ENCODE results near the gene SCAI.
"Not testable (repeated sequence)": the region's sequence is repeated elsewhere in the genome, so short reads cannot be mapped to it uniquely, and the experiment has no call there.

Gene SCAI

GRCh38 chr9:125119643-125120286 is 23.6 kb downstream of the SCAI start:
- H4K91ac ChIP-seq (ENCODE audit: low read length) = no peak overlapping the region
- H2BK120ac ChIP-seq (ENCODE audit: low read depth, low read length) = no peak overlapping the region
- peak overlapping the region; percentile 23 for H3K9ac ChIP-seq (ENCODE audit: low read length)
- no peaks in the 10 kb centered on the region for H3K9me3 ChIP-seq (ENCODE audit: control insufficient read depth, low read length)
- DNase-seq = peak; percentile 45
- H3K4me1 ChIP-seq (ENCODE audit: control insufficient read depth, insufficient read depth, low read depth, low read length) = no peaks in the 10 kb centered on the region
- WGBS = 8% methylated on average over 3 of the region's 4 CpGs
- no peaks in the 10 kb centered on the region for H3K27me3 ChIP-seq (ENCODE audit: control insufficient read depth in 1 of 2, insufficient read depth in 1 of 2, low read length in 2 of 2)
- no peaks in the 10 kb centered on the region for H3K36me3 ChIP-seq (ENCODE audit: control insufficient read depth in 1 of 2, insufficient read depth in 2 of 2, low read depth in 1 of 2, low read length in 2 of 2)
- no peak overlapping the region for H2BK12ac ChIP-seq (ENCODE audit: low read length in 2 of 2)
- H3K27ac ChIP-seq (ENCODE audit: low read length, poor library complexity, severe bottlenecking) = no peak overlapping the region
- H2AFZ ChIP-seq (ENCODE audit: low read depth, low read length) = no peak overlapping the region
- no peak overlapping the region for H2BK5ac ChIP-seq (ENCODE audit: low read depth, low read length, poor library complexity, severe bottlenecking)
- H3K4ac ChIP-seq (ENCODE audit: low read depth in 1 of 2, low read length in 2 of 2) = no peak overlapping the region
- peaks cover 7% of the 10 kb centered on the region for H3K79me1 ChIP-seq (replicated peaks; ENCODE audit: low read length, poor library complexity, severe bottlenecking)
- no peak overlapping the region for H2AK5ac ChIP-seq (ENCODE audit: low read length, severe bottlenecking)
- H3K4me2 ChIP-seq (ENCODE audit: low read length, poor library complexity, severe bottlenecking) = no peak overlapping the region
- H3K4me3 ChIP-seq (ENCODE audit: insufficient read depth in 1 of 2, low read depth in 1 of 2, low read length in 2 of 2) = no peak overlapping the region
- no peak overlapping the region for H4K8ac ChIP-seq (ENCODE audit: low read length)
- H3K18ac ChIP-seq (ENCODE audit: low read depth in 1 of 2, low read length in 2 of 2) = no peak overlapping the region
- no peak overlapping the region for H3K23ac ChIP-seq (ENCODE audit: low read length in 2 of 2)
- H3K14ac ChIP-seq (ENCODE audit: low read length in 2 of 2) = no peak overlapping the region
- no peak overlapping the region for H2BK15ac ChIP-seq (ENCODE audit: low read depth, poor library complexity, severe bottlenecking)

GRCh38 chr9:125118696-125119095 is 24.6 kb downstream of the SCAI start:
- H3K23ac ChIP-seq (ENCODE audit: low read length in 2 of 2); H2BK120ac ChIP-seq (ENCODE audit: low read depth, low read length); H3K14ac ChIP-seq (ENCODE audit: low read length in 2 of 2); H3K36me3 ChIP-seq (ENCODE audit: control insufficient read depth in 1 of 2, insufficient read depth in 2 of 2, low read depth in 1 of 2, low read length in 2 of 2); H2BK15ac ChIP-seq (ENCODE audit: low read depth, poor library complexity, severe bottlenecking); H2AK5ac ChIP-seq (ENCODE audit: low read length, severe bottlenecking); H2AFZ ChIP-seq (ENCODE audit: low read depth, low read length); H3K9me3 ChIP-seq (ENCODE audit: control insufficient read depth, low read length); H3K18ac ChIP-seq (ENCODE audit: low read depth in 1 of 2, low read length in 2 of 2); H4K8ac ChIP-seq (ENCODE audit: low read length); H3K79me1 ChIP-seq (replicated peaks; ENCODE audit: low read length, poor library complexity, severe bottlenecking); DNase-seq; H2BK12ac ChIP-seq (ENCODE audit: low read length in 2 of 2); H3K4me3 ChIP-seq (ENCODE audit: insufficient read depth in 1 of 2, low read depth in 1 of 2, low read length in 2 of 2); H3K4me2 ChIP-seq (ENCODE audit: low read length, poor library complexity, severe bottlenecking); H3K4me1 ChIP-seq (ENCODE audit: control insufficient read depth, insufficient read depth, low read depth, low read length); H3K27me3 ChIP-seq (ENCODE audit: control insufficient read depth in 1 of 2, insufficient read depth in 1 of 2, low read length in 2 of 2); H2BK5ac ChIP-seq (ENCODE audit: low read depth, low read length, poor library complexity, severe bottlenecking); H4K91ac ChIP-seq (ENCODE audit: low read length); H3K27ac ChIP-seq (ENCODE audit: low read length, poor library complexity, severe bottlenecking); H3K9ac ChIP-seq (ENCODE audit: low read length); H3K4ac ChIP-seq (ENCODE audit: low read depth in 1 of 2, low read length in 2 of 2): not testable (repeated sequence)
- no CpG with 5 or more reads among the region's 2 CpGs for WGBS

- not testable (repeated sequence) for H3K23ac ChIP-seq (ENCODE audit: low read length in 2 of 2); H2AFZ ChIP-seq (ENCODE audit: low read depth, low read length); H2BK12ac ChIP-seq (ENCODE audit: low read length in 2 of 2); H3K27ac ChIP-seq (ENCODE audit: low read length, poor library complexity, severe bottlenecking); H2AK5ac ChIP-seq (ENCODE audit: low read length, severe bottlenecking); H3K4me3 ChIP-seq (ENCODE audit: insufficient read depth in 1 of 2, low read depth in 1 of 2, low read length in 2 of 2); H3K4me2 ChIP-seq (ENCODE audit: low read length, poor library complexity, severe bottlenecking); DNase-seq; H3K27me3 ChIP-seq (ENCODE audit: control insufficient read depth in 1 of 2, insufficient read depth in 1 of 2, low read length in 2 of 2); H3K4ac ChIP-seq (ENCODE audit: low read depth in 1 of 2, low read length in 2 of 2); H4K91ac ChIP-seq (ENCODE audit: low read length); H3K36me3 ChIP-seq (ENCODE audit: control insufficient read depth in 1 of 2, insufficient read depth in 2 of 2, low read depth in 1 of 2, low read length in 2 of 2); H3K9ac ChIP-seq (ENCODE audit: low read length); H3K18ac ChIP-seq (ENCODE audit: low read depth in 1 of 2, low read length in 2 of 2); H4K8ac ChIP-seq (ENCODE audit: low read length); H2BK120ac ChIP-seq (ENCODE audit: low read depth, low read length); H2BK15ac ChIP-seq (ENCODE audit: low read depth, poor library complexity, severe bottlenecking); H3K4me1 ChIP-seq (ENCODE audit: control insufficient read depth, insufficient read depth, low read depth, low read length); H3K9me3 ChIP-seq (ENCODE audit: control insufficient read depth, low read length); H2BK5ac ChIP-seq (ENCODE audit: low read depth, low read length, poor library complexity, severe bottlenecking); H3K14ac ChIP-seq (ENCODE audit: low read length in 2 of 2)
- 92% methylated on average over 4 of the region's 4 CpGs for WGBS
- H3K79me1 ChIP-seq (replicated peaks; ENCODE audit: low read length, poor library complexity, severe bottlenecking) = peaks cover 14% of the 10 kb centered on the region
Measured at GRCh38 chr9:125114503-125114902, 28.8 kb downstream of the SCAI start.

GRCh38 chr9:125110464-125110863 is 32.9 kb downstream of the SCAI start:
- H3K9ac ChIP-seq (ENCODE audit: low read length) = no peak overlapping the region
- no peak overlapping the region for H4K8ac ChIP-seq (ENCODE audit: low read length)
- no peaks in the 10 kb centered on the region for H3K4me1 ChIP-seq (ENCODE audit: control insufficient read depth, insufficient read depth, low read depth, low read length)
- H3K23ac ChIP-seq (ENCODE audit: low read length in 2 of 2) = no peak overlapping the region
- H3K27ac ChIP-seq (ENCODE audit: low read length, poor library complexity, severe bottlenecking) = no peak overlapping the region
- no peak overlapping the region for H3K4me2 ChIP-seq (ENCODE audit: low read length, poor library complexity, severe bottlenecking)
- H3K79me1 ChIP-seq (replicated peaks; ENCODE audit: low read length, poor library complexity, severe bottlenecking) = peaks cover 13% of the 10 kb centered on the region
- 100% methylated on average over 2 of the region's 2 CpGs for WGBS
- no peak overlapping the region for H2BK15ac ChIP-seq (ENCODE audit: low read depth, poor library complexity, severe bottlenecking)
- H2AFZ ChIP-seq (ENCODE audit: low read depth, low read length) = no peak overlapping the region
- H3K4ac ChIP-seq (ENCODE audit: low read depth in 1 of 2, low read length in 2 of 2) = no peak overlapping the region
- H2BK120ac ChIP-seq (ENCODE audit: low read depth, low read length) = no peak overlapping the region
- no peak overlapping the region for H3K4me3 ChIP-seq (ENCODE audit: insufficient read depth in 1 of 2, low read depth in 1 of 2, low read length in 2 of 2)
- no peaks in the 10 kb centered on the region for H3K27me3 ChIP-seq (ENCODE audit: control insufficient read depth in 1 of 2, insufficient read depth in 1 of 2, low read length in 2 of 2)
- DNase-seq = no peak
- no peak overlapping the region for H4K91ac ChIP-seq (ENCODE audit: low read length)
- H2BK12ac ChIP-seq (ENCODE audit: low read length in 2 of 2) = no peak overlapping the region
- no peak overlapping the region for H2BK5ac ChIP-seq (ENCODE audit: low read depth, low read length, poor library complexity, severe bottlenecking)
- H2AK5ac ChIP-seq (ENCODE audit: low read length, severe bottlenecking) = no peak overlapping the region
- H3K36me3 ChIP-seq (ENCODE audit: control insufficient read depth in 1 of 2, insufficient read depth in 2 of 2, low read depth in 1 of 2, low read length in 2 of 2) = peaks cover 0 to 2% of the 10 kb centered on the region in 2 experiments
- H3K9me3 ChIP-seq (ENCODE audit: control insufficient read depth, low read length) = peaks cover 9% of the 10 kb centered on the region
- H3K18ac ChIP-seq (ENCODE audit: low read depth in 1 of 2, low read length in 2 of 2) = no peak overlapping the region
- no peak overlapping the region for H3K14ac ChIP-seq (ENCODE audit: low read length in 2 of 2)
